GM18505 (cell line): ENCODE results near the gene PIAS1.

ENCODE experiments used
- ATAC-seq: cut with Tn5 transposase; IDR thresholded peaks from one replicate; pipeline ENCODE4 v1.9.1; 2021; ENCODE audit not compliant: unreplicated experiment
- POLR2A ChIP-seq: IDR thresholded peaks from 4 replicates; pipeline ENCODE4 v1.6.1; 2011; ENCODE audit warnings: borderline replicate concordance; ENCODE audit not compliant: insufficient read depth, insufficient read length; ENCODE audit errors: extremely low read depth

PIAS1 gene

GRCh38 chr15:68098465-68098864, 44.4 kb downstream of the PIAS1 start:
- no peak for TF ChIP-seq POLR2A
- ATAC-seq = no peak

GRCh38 chr15:68100194-68100593, 46.1 kb downstream of the PIAS1 start:
- no peak for ATAC-seq
- TF ChIP-seq POLR2A = no peak

GRCh38 chr15:68103603-68104002, 49.5 kb downstream of the PIAS1 start:
- ATAC-seq = no peak
- TF ChIP-seq POLR2A = no peak

GRCh38 chr15:68106656-68107055, 52.5 kb downstream of the PIAS1 start:
- no peak for ATAC-seq
- no peak for TF ChIP-seq POLR2A

GRCh38 chr15:68107142-68107541, 53.0 kb downstream of the PIAS1 start:
- ATAC-seq = no peak
- TF ChIP-seq POLR2A = no peak

- no peak for TF ChIP-seq POLR2A
- no peak for ATAC-seq
Measured at GRCh38 chr15:68112706-68113105, 58.6 kb downstream of the PIAS1 start.

- no peak for TF ChIP-seq POLR2A
- no peak for ATAC-seq
Measured at GRCh38 chr15:68113273-68113672, 59.2 kb downstream of the PIAS1 start.

- no peak for ATAC-seq
- no peak for TF ChIP-seq POLR2A
Measured at GRCh38 chr15:68113751-68114150, 59.6 kb downstream of the PIAS1 start.

GRCh38 chr15:68114356-68114755, 60.2 kb downstream of the PIAS1 start:
- ATAC-seq = no peak
- TF ChIP-seq POLR2A = no peak

- no peak for ATAC-seq
- TF ChIP-seq POLR2A = no peak
Measured at GRCh38 chr15:68114840-68115239, 60.7 kb downstream of the PIAS1 start.

- TF ChIP-seq POLR2A = no peak
- no peak for ATAC-seq
Measured at GRCh38 chr15:68124700-68125099, 70.6 kb downstream of the PIAS1 start.

GRCh38 chr15:68126396-68126795, 72.3 kb downstream of the PIAS1 start:
- TF ChIP-seq POLR2A = no peak
- no peak for ATAC-seq

- TF ChIP-seq POLR2A = no peak
- no peak for ATAC-seq
Measured at GRCh38 chr15:68129072-68129471, 75.0 kb downstream of the PIAS1 start.

GRCh38 chr15:68130851-68131250, 76.7 kb downstream of the PIAS1 start:
- TF ChIP-seq POLR2A = no peak
- ATAC-seq = no peak

- TF ChIP-seq POLR2A = no peak
- ATAC-seq = no peak
Measured at GRCh38 chr15:68137096-68137495, 83.0 kb downstream of the PIAS1 start.
